Measurements from ENCODE around the gene TMEM269.

TMEM269 gene

GRCh38 chr1:42739753-42740700, 44.8 kb upstream of the TMEM269 start, which contains the start of gene CLDN19:
Gene CLDN19, minus strand, starts transcription at chr1:42740236. Its CDS starts 173 bp downstream, at chr1:42740063.
- Histone ChIP-seq H3K27ac (ENCODE audit: extremely low read depth, low read depth, low read length) (no peak within 1 kb of the TSS), H3K4me3 (ENCODE audit: low read depth, low read length) (no peak within 1 kb of the TSS), H3K36me3 (ENCODE audit: control insufficient read depth in 2 of 2, insufficient read depth in 1 of 2, low read length in 2 of 2) (no peaks in the 10 kb centered on the region; a peak in 1 of 3 replicates), H3K9me3 (ENCODE audit: control insufficient read depth, insufficient read depth, low read depth, low read length) (no peaks in the 10 kb centered on the region), H3K4me1 (ENCODE audit: control insufficient read depth, insufficient read depth, low read length) (no peaks in the 10 kb centered on the region)
- TF ChIP-seq ZNF777 (tag by site-specific recombination; IDR thresholded peaks at IDR 0.05; ENCODE audit: borderline replicate concordance): no peak
- TF ChIP-seq ZFHX2 (tag by site-specific recombination; conservative IDR thresholded peaks at IDR 0.05): peak; percentile 68
- peak; percentile 63 for TF ChIP-seq ZNF341 (tag by site-specific recombination; IDR thresholded peaks at IDR 0.05; ENCODE audit: low read depth)
- peak; percentile 67 for TF ChIP-seq EGR2 (tag by site-specific recombination; IDR thresholded peaks at IDR 0.05; ENCODE audit: low read depth)
- CTCF ChIA-PET: interaction anchor here (0.6 kb wide), 1 partner anchor 1233 kb away, joined by 6 read pairs; no protein-coding TSS in a partner anchor
- POLR2A ChIA-PET: interaction anchor here (2.2 kb wide), 1 partner anchor 57 kb away, joined by 9 read pairs; the partner anchor contains the start of gene YBX1

- TF ChIP-seq PRDM4 (tag by site-specific recombination; IDR thresholded peaks at IDR 0.05) (no peak), ZFHX2 (tag by site-specific recombination; conservative IDR thresholded peaks at IDR 0.05) (0 out of 2 replicates have a peak, but pooled peaks have one; percentile 17)
- CTCF ChIA-PET: interaction anchor here (0.6 kb wide), 2 partner anchors 162 to 1234 kb away, joined by 4 to 6 read pairs; no protein-coding TSS in a partner anchor
- Histone ChIP-seq H3K27ac (ENCODE audit: extremely low read depth, low read depth, low read length) (no peak overlapping the region), H3K36me3 (ENCODE audit: control insufficient read depth in 2 of 2, insufficient read depth in 1 of 2, low read length in 2 of 2) (peaks cover 0 to 7% of the 10 kb centered on the region in 2 experiments; a peak in 2 of 3 replicates), H3K4me1 (ENCODE audit: control insufficient read depth, insufficient read depth, low read length) (no peaks in the 10 kb centered on the region), H3K9me3 (ENCODE audit: control insufficient read depth, insufficient read depth, low read depth, low read length) (no peaks in the 10 kb centered on the region), H3K4me3 (ENCODE audit: low read depth, low read length) (no peak overlapping the region)
- POLR2A ChIA-PET: interaction anchor here (2.2 kb wide), 1 partner anchor 58 kb away, joined by 9 read pairs; the partner anchor contains the start of gene YBX1
Observed at GRCh38 chr1:42740851-42741580, 43.8 kb upstream of the TMEM269 start.

- POLR2A ChIA-PET: interaction anchor here (2.2 kb wide), 1 partner anchor 59 kb away, joined by 9 read pairs; the partner anchor contains the start of gene YBX1
- H3K4me3 ChIP-seq (ENCODE audit: low read depth, low read length): no peak overlapping the region
- no peak overlapping the region for H3K27ac ChIP-seq (ENCODE audit: extremely low read depth, low read depth, low read length)
- H3K36me3 ChIP-seq (ENCODE audit: control insufficient read depth in 2 of 2, insufficient read depth in 1 of 2, low read length in 2 of 2): peaks cover 0 to 14% of the 10 kb centered on the region in 2 experiments; a peak in 2 of 3 replicates
- H3K4me1 ChIP-seq (ENCODE audit: control insufficient read depth, insufficient read depth, low read length): no peaks in the 10 kb centered on the region
- TF ChIP-seq ZSCAN18 (tag by site-specific recombination; IDR thresholded peaks at IDR 0.05) (no peak), ZIC2 (tag by site-specific recombination; IDR thresholded peaks at IDR 0.05) (peak; percentile 82)
- H3K9me3 ChIP-seq (ENCODE audit: control insufficient read depth, insufficient read depth, low read depth, low read length): no peaks in the 10 kb centered on the region
- CTCF ChIA-PET: no interaction called here
Observed at GRCh38 chr1:42741706-42742105, 43.1 kb upstream of the TMEM269 start.

- no peak overlapping the region for H3K4me3 ChIP-seq (ENCODE audit: low read depth, low read length)
- no peak overlapping the region for H3K27ac ChIP-seq (ENCODE audit: extremely low read depth, low read depth, low read length)
- ChIA-PET CTCF (no interaction called here), POLR2A (interaction anchor here (1.6 kb wide), 1 partner anchor 60 kb away, joined by 8 read pairs; the partner anchor contains the start of gene YBX1)
- TF ChIP-seq SCRT1 (tag by site-specific recombination; IDR thresholded peaks at IDR 0.05; ENCODE audit: borderline replicate concordance): no peak
- 0 out of 2 replicates have a peak, but pooled peaks have one; percentile 25 for TF ChIP-seq ZNF600 (tag by site-specific recombination; IDR thresholded peaks at IDR 0.05)
- no peaks in the 10 kb centered on the region for H3K9me3 ChIP-seq (ENCODE audit: control insufficient read depth, insufficient read depth, low read depth, low read length)
- peaks cover 0 to 18% of the 10 kb centered on the region in 2 experiments; a peak in 2 of 3 replicates for H3K36me3 ChIP-seq (ENCODE audit: control insufficient read depth in 2 of 2, insufficient read depth in 1 of 2, low read length in 2 of 2)
- no peaks in the 10 kb centered on the region for H3K4me1 ChIP-seq (ENCODE audit: control insufficient read depth, insufficient read depth, low read length)
Observed at GRCh38 chr1:42742141-42742540, 42.6 kb upstream of the TMEM269 start.
